Endothelial cell of umbilical vein (primary cell): ENCODE results near the gene CALD1. TPM values are rescaled to one million over a fixed set of nuclear protein-coding genes. Genes with fewer than 3 reads are reported as not detected.

Experiments used
- BruUV-seq: library from RNA; stranded (reverse); fragments of 400-500 nt; replicated peaks from 2 replicates; lab custom pipeline; 2021; lab: Mats Ljungman, UMichigan
- CTCF ChIA-PET: fragments of 300-600, 350-600 bp; sonication (Branson Sonifier 250); formaldehyde crosslinking; loops from one replicate; lab custom pipeline; 2021; ENCODE audit warnings: antibody characterized with exemption, inconsistent platforms; lab: Charles Lee
- POLR2A ChIA-PET: fragments of 300-600, 350-600 bp; sonication (Branson Sonifier 250); formaldehyde crosslinking; loops from one replicate; lab custom pipeline; 2021; ENCODE audit warnings: antibody characterized with exemption, inconsistent platforms; lab: Charles Lee
- DNase-seq: peaks from one replicate; pipeline ENCODE4 v3.0.0-alpha.2; 2011; ENCODE audit warnings: low read depth, low spot score
- FAIRE-seq: peaks from 2 replicates; lab custom pipeline; 2011; peaks lifted over from hg19 to GRCh38; lab: Jason Lieb, UNC
- H2AFZ ChIP-seq: 2 replicates; pipeline ENCODE4 v1.6.0; 2012; ENCODE audit warnings: low read depth, low read length, control low read depth, inconsistent platforms
- H3K27ac ChIP-seq: 2 replicates; pipeline ENCODE4 v1.5.1; 2011; ENCODE audit warnings: low read depth, mild to moderate bottlenecking, control low read depth, low read length, moderate library complexity; ENCODE audit not compliant: insufficient read depth
- H3K27me3 ChIP-seq, 2 experiments: 2 replicates each; pipeline versions ENCODE4 v1.6.0 to v1.6.1; 2011; ENCODE audit warnings: low read length in 2 of 2, mixed read lengths in 1 of 2; ENCODE audit not compliant: control insufficient read depth in 2 of 2, insufficient read depth in 2 of 2
- H3K36me3 ChIP-seq, 2 experiments: 2 replicates in 1 of 2; 3 replicates in 1 of 2; pipeline ENCODE4 v1.5.1; 2011; ENCODE audit warnings: low read length in 2 of 2, mild to moderate bottlenecking in 1 of 2, moderate library complexity in 1 of 2; ENCODE audit not compliant: control insufficient read depth in 2 of 2, insufficient read depth in 2 of 2; ENCODE audit errors: extremely low read depth in 1 of 2
- H3K4me1 ChIP-seq: 3 replicates; pipeline ENCODE4 v1.5.1; 2011; ENCODE audit warnings: mild to moderate bottlenecking, low read length; ENCODE audit not compliant: control insufficient read depth, insufficient read depth; ENCODE audit errors: extremely low read depth
- H3K4me2 ChIP-seq: 2 replicates; pipeline ENCODE4 v1.6.1; 2011; ENCODE audit warnings: low read length, control low read depth, mixed read lengths; ENCODE audit not compliant: insufficient read depth
- H3K4me3 ChIP-seq, 3 experiments: fragments of 200-600 bp in 1 of 3; sonication (generic), shearing (Covaris generic) in 1 of 3; replicated peaks in 1 of 3; 2 replicates each; pipeline ENCODE4 v1.5.1; 2011 to 2016; ENCODE audit warnings: control low read depth in 3 of 3, low read length in 3 of 3, mild to moderate bottlenecking in 2 of 3, inconsistent platforms in 1 of 3, low read depth in 1 of 3, moderate library complexity in 1 of 3; ENCODE audit not compliant: insufficient read depth in 1 of 3
- H3K79me2 ChIP-seq: 2 replicates; pipeline ENCODE4 v1.6.0; 2012; ENCODE audit warnings: low read length, inconsistent platforms; ENCODE audit not compliant: control insufficient read depth, insufficient read depth
- H3K9ac ChIP-seq: replicated peaks from 2 replicates; pipeline ENCODE3; 2011; ENCODE audit warnings: low read length, control low read depth; ENCODE audit not compliant: insufficient read depth; ENCODE audit errors: extremely low read depth
- H3K9me1 ChIP-seq: replicated peaks from 3 replicates; pipeline ENCODE4 v1.6.0; 2011; ENCODE audit warnings: mild to moderate bottlenecking, low read length; ENCODE audit not compliant: control insufficient read depth, insufficient read depth; ENCODE audit errors: extremely low read depth
- H3K9me3 ChIP-seq: replicated peaks from 2 replicates; pipeline ENCODE4 v1.5.1; 2012; ENCODE audit warnings: low read length, inconsistent platforms; ENCODE audit not compliant: control insufficient read depth, insufficient read depth
- H4K20me1 ChIP-seq: replicated peaks from 2 replicates; pipeline ENCODE3; 2011; ENCODE audit warnings: mild to moderate bottlenecking, low read length; ENCODE audit not compliant: control insufficient read depth, insufficient read depth; ENCODE audit errors: extremely low read depth
- EZH2 ChIP-seq: IDR thresholded peaks from 2 replicates; pipeline ENCODE4 v1.6.1; 2012; ENCODE audit warnings: borderline replicate concordance, low read depth, mild to moderate bottlenecking, moderate library complexity, low read length, inconsistent platforms; ENCODE audit not compliant: severe bottlenecking
- FOS ChIP-seq: IDR thresholded peaks from 2 replicates; pipeline ENCODE4 v1.6.1; 2011; ENCODE audit warnings: mild to moderate bottlenecking, low read length, moderate library complexity, borderline replicate concordance; ENCODE audit not compliant: insufficient read depth
- GATA2 ChIP-seq: IDR thresholded peaks from 2 replicates; pipeline ENCODE4 v1.7.0; 2011; ENCODE audit warnings: low read depth, mild to moderate bottlenecking, moderate library complexity, mixed read lengths, low read length; ENCODE audit not compliant: insufficient read length, insufficient read depth
- JUN ChIP-seq: IDR thresholded peaks from 2 replicates; pipeline ENCODE4 v1.6.1; 2011; ENCODE audit warnings: borderline replicate concordance, low read depth; ENCODE audit not compliant: insufficient read length, insufficient read depth
- MYC ChIP-seq: IDR thresholded peaks from one replicate; pipeline ENCODE4 v1.6.1; 2011; ENCODE audit warnings: mild to moderate bottlenecking, low read depth, low read length
- POLR2A ChIP-seq: IDR thresholded peaks from 2 replicates; pipeline ENCODE4 v1.6.1; 2012; ENCODE audit warnings: low read depth, mild to moderate bottlenecking, control low read depth, low read length
- POLR2AphosphoS5 ChIP-seq: IDR thresholded peaks from 2 replicates; pipeline ENCODE4 v1.6.1; 2012; ENCODE audit warnings: low read depth, mild to moderate bottlenecking, control low read depth, low read length, moderate library complexity; ENCODE audit not compliant: insufficient read depth
- dilution Hi-C: fragments of 300-500 bp; cut with MboI; formaldehyde crosslinking; loops from one replicate; pipeline ENCODE4 v1.15.0; 2019; ENCODE audit warnings: low sequenced_read_pairs; ENCODE audit not compliant: extremely low pct_ligation_motif_present
- intact Hi-C: fragments of 100-400 bp; cut with micrococcal nuclease; formaldehyde crosslinking; loops from one replicate; pipeline ENCODE4 v1.10.0; 2022
- polyA plus RNA-seq, 4 experiments: library from polyadenylated mRNA; depleted of rRNA in 3 of 4; stranded (reverse) in 3 of 4; unstranded in 1 of 4; fragments of >200 nt; gene quantifications; 2 replicates each; pipeline versions ENCODE4 v1.2.1 to v1.2.3, GENCODE V29; 2011 to 2012; ENCODE audit warnings: missing spikeins in 1 of 4
- total RNA-seq: library from RNA; stranded (reverse); gene quantifications from 2 replicates; pipeline ENCODE4 v1.2.3, GENCODE V29; 2021
- TF ChIP-seq, protein P1 (sequence below): IDR thresholded peaks from 2 replicates; pipeline ENCODE4 v1.6.1; 2011; ENCODE audit not compliant: insufficient read depth, insufficient read length
- TF ChIP-seq, protein P2 (sequence below), 2 donors: IDR thresholded peaks; 1 replicate in 1 of 2; 2 replicates in 1 of 2; pipeline ENCODE4 v1.5.1; 2011; ENCODE audit warnings: low read length in 2 of 2, mild to moderate bottlenecking in 2 of 2, moderate library complexity in 2 of 2, control low read depth in 1 of 2, inconsistent platforms in 1 of 2, low read depth in 1 of 2; ENCODE audit not compliant: insufficient read depth in 1 of 2; ENCODE audit errors: extremely low read depth in 1 of 2

CALD1 gene
- total and polyA plus RNA-seq, 2 donors (not counting 3 experiments of a cell fraction or from before 2014, with no cell fraction given), result 136 to 307 TPM

DNA sequence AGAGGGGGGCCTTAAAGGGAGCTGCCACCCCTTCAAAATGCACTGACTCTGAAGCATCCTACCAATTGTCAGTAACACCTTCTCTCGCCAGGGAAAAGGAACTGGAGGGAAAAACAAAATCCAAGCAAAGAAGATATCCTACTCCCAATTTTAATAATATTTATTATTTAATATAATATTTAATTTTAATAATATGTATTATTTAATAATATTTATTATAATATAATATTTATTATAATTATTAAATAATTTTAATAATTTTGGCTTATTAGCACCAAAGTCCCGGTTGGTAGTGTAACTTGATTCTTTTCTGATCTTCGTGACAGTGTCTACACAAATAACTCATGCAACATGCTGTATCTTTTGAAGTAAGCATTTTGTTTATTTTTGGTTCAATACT, 148.3 kb downstream of the CALD1 start:
- H3K27ac ChIP-seq, result no peak overlapping the region
- no peak for FAIRE-seq

More for the DNA sequence above, 148.3 kb downstream of the CALD1 start:
- dilution Hi-C loops, result no loop called here
- Histone ChIP-seq H3K9me1 (no peaks in the 10 kb centered on the region), H3K4me3 (no peak overlapping the region), H3K27me3 (no peaks in the 10 kb centered on the region), H2AFZ (no peak overlapping the region), H4K20me1 (no peaks in the 10 kb centered on the region), H3K36me3 (peaks cover 10 to 15% of the 10 kb centered on the region in 2 experiments), H3K79me2 (peaks cover 22% of the 10 kb centered on the region), H3K4me2 (no peak overlapping the region), H3K9ac (no peak overlapping the region), H3K4me1 (peaks cover 7% of the 10 kb centered on the region), H3K9me3 (no peaks in the 10 kb centered on the region)
- intact Hi-C loops, result no loop called here
- TF ChIP-seq GATA2 (no peak), POLR2AphosphoS5 (no peak), EZH2 (no peak), FOS (no peak), POLR2A (no peak), JUN (no peak), MYC (no peak)
- TF ChIP-seq, protein P1, sequence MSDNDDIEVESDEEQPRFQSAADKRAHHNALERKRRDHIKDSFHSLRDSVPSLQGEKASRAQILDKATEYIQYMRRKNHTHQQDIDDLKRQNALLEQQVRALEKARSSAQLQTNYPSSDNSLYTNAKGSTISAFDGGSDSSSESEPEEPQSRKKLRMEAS, result no peak
- TF ChIP-seq, protein P2, sequence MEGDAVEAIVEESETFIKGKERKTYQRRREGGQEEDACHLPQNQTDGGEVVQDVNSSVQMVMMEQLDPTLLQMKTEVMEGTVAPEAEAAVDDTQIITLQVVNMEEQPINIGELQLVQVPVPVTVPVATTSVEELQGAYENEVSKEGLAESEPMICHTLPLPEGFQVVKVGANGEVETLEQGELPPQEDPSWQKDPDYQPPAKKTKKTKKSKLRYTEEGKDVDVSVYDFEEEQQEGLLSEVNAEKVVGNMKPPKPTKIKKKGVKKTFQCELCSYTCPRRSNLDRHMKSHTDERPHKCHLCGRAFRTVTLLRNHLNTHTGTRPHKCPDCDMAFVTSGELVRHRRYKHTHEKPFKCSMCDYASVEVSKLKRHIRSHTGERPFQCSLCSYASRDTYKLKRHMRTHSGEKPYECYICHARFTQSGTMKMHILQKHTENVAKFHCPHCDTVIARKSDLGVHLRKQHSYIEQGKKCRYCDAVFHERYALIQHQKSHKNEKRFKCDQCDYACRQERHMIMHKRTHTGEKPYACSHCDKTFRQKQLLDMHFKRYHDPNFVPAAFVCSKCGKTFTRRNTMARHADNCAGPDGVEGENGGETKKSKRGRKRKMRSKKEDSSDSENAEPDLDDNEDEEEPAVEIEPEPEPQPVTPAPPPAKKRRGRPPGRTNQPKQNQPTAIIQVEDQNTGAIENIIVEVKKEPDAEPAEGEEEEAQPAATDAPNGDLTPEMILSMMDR (IDR thresholded peaks at IDR 0.05; ENCODE audit: extremely low read depth in 1 of 2, insufficient read depth in 1 of 2, low read depth in 1 of 2, low read length in 2 of 2), result no peak
- DNase-seq, result no peak
- POLR2A ChIA-PET, result interaction anchor here (0.6 to 0.7 kb wide), 2 partner anchors 128 to 142 kb away, joined by 5 to 11 read pairs; no protein-coding TSS in a partner anchor
- no TSS peak for BruUV-seq
- CTCF ChIA-PET, result no interaction called here
